HepG2 (cell line): ENCODE data around the gene CD7. TPM values are rescaled to one million over a fixed set of nuclear protein-coding genes. Genes with fewer than 3 reads are reported as not detected.
A peak's percentile ranks its signal among the peaks of the same experiment; 100 is the strongest.

Source experiments
- CBX5 ChIP-seq: sonication (generic); formaldehyde crosslinking; IDR thresholded peaks from 2 replicates; pipeline ENCODE4 v1.4.0; 2020; ENCODE audit warnings: missing genetic modification reagents, borderline replicate concordance
- FOXK1 ChIP-seq: sonication (generic); formaldehyde crosslinking; IDR thresholded peaks from 2 replicates; pipeline ENCODE4 v1.4.0; 2020; ENCODE audit warnings: low read depth, missing genetic modification reagents, borderline replicate concordance
- HMG20A ChIP-seq: IDR thresholded peaks from 2 replicates; pipeline ENCODE4 v1.6.1; 2016; ENCODE audit warnings: borderline replicate concordance
- MEIS2 ChIP-seq: sonication (generic); formaldehyde crosslinking; IDR thresholded peaks from 2 replicates; pipeline ENCODE4 v1.9.0; 2021; ENCODE audit warnings: mild to moderate bottlenecking, missing genetic modification reagents
- MIXL1 ChIP-seq: IDR thresholded peaks from 2 replicates; pipeline ENCODE4 v1.6.1; 2016
- MXD4 ChIP-seq: IDR thresholded peaks from 2 replicates; pipeline ENCODE4 v1.6.1; 2016; ENCODE audit warnings: mild to moderate bottlenecking, missing biosample characterization, missing genetic modification reagents
- NFYB ChIP-seq: sonication (generic); formaldehyde crosslinking; IDR thresholded peaks from 2 replicates; pipeline ENCODE4 v1.4.0; 2020; ENCODE audit warnings: missing genetic modification reagents
- NKX3-1 ChIP-seq: sonication (generic); formaldehyde crosslinking; IDR thresholded peaks from 2 replicates; pipeline ENCODE4 v1.5.0; 2020; ENCODE audit warnings: missing genetic modification reagents
- POLR2A ChIP-seq, 2 experiments: IDR thresholded peaks; 2 replicates each; pipeline ENCODE4 v1.6.1; 2011; ENCODE audit warnings: low read depth in 2 of 2, low read length in 2 of 2, mild to moderate bottlenecking in 1 of 2, moderate library complexity in 1 of 2; ENCODE audit not compliant: insufficient read depth in 1 of 2
- RBAK ChIP-seq: sonication (generic); formaldehyde crosslinking; IDR thresholded peaks from 2 replicates; pipeline ENCODE4 v1.5.1; 2020; ENCODE audit warnings: mild to moderate bottlenecking, missing genetic modification reagents
- ZFP62 ChIP-seq: sonication (generic); formaldehyde crosslinking; IDR thresholded peaks from 2 replicates; pipeline ENCODE4 v1.4.0; 2020; ENCODE audit warnings: missing genetic modification reagents
- ZNF160 ChIP-seq: sonication (generic); formaldehyde crosslinking; IDR thresholded peaks from 2 replicates; pipeline ENCODE4 v1.8.0; 2022; ENCODE audit warnings: mild to moderate bottlenecking, inconsistent platforms, missing genetic modification reagents
- ZNF232 ChIP-seq: sonication (generic); formaldehyde crosslinking; IDR thresholded peaks from 2 replicates; pipeline ENCODE4 v1.4.0; 2020; ENCODE audit warnings: missing genetic modification reagents, borderline replicate concordance
- ZNF251 ChIP-seq: sonication (generic); formaldehyde crosslinking; IDR thresholded peaks from 2 replicates; pipeline ENCODE4 v1.9.0; 2021; ENCODE audit warnings: mild to moderate bottlenecking, missing genetic modification reagents
- ZNF331 ChIP-seq: sonication (generic); formaldehyde crosslinking; IDR thresholded peaks from 2 replicates; pipeline ENCODE4 v1.4.0; 2020; ENCODE audit warnings: missing genetic modification reagents
- ZNF367 ChIP-seq: sonication (generic); formaldehyde crosslinking; IDR thresholded peaks from 2 replicates; pipeline ENCODE4 v1.4.0; 2020; ENCODE audit warnings: missing genetic modification reagents, borderline replicate concordance
- ZNF510 ChIP-seq: sonication (generic); formaldehyde crosslinking; IDR thresholded peaks from 2 replicates; pipeline ENCODE4 v1.4.0; 2020; ENCODE audit warnings: low read depth, mild to moderate bottlenecking, missing genetic modification reagents
- ZNF546 ChIP-seq: sonication (generic); formaldehyde crosslinking; conservative IDR thresholded peaks from 2 replicates; pipeline ENCODE4 v1.8.1; 2023; ENCODE audit warnings: mild to moderate bottlenecking, missing genetic modification reagents
- polyA plus RNA-seq, 8 experiments: library from polyadenylated mRNA; depleted of rRNA in 3 of 8; stranded (reverse) in 7 of 8; unstranded in 1 of 8; fragments of >200 nt; fragmentation: Illumina TruSeq in 4 of 8; extraction: Trizol in 4 of 8; gene quantifications; 2 replicates each; pipeline versions ENCODE4 v1.2.1 to v1.2.3, GENCODE V29; 2011 to 2016; ENCODE audit warnings: low read depth in 4 of 8, missing spikeins in 1 of 8, mixed read lengths in 1 of 8; ENCODE audit not compliant: insufficient read depth in 1 of 8
- total RNA-seq, 5 experiments: library from RNA; depleted of rRNA; stranded (reverse); fragments of >200 nt; fragmentation: Illumina TruSeq; extraction: Trizol; gene quantifications; 2 replicates each; pipeline ENCODE4 v1.2.3, GENCODE V29; 2016; ENCODE audit warnings: low read depth in 1 of 5
- TF ChIP-seq, protein P1 (sequence below): sonication (generic); formaldehyde crosslinking; IDR thresholded peaks from 2 replicates; pipeline ENCODE4 v1.8.0; 2022; ENCODE audit warnings: missing genetic modification reagents, mild to moderate bottlenecking, moderate library complexity, borderline replicate concordance
- TF ChIP-seq, protein P2 (sequence below): sonication (generic); formaldehyde crosslinking; IDR thresholded peaks from 2 replicates; pipeline ENCODE4 v1.4.0; 2020; ENCODE audit warnings: missing genetic modification reagents
- TF ChIP-seq, protein P3 (sequence below): sonication (generic); formaldehyde crosslinking; IDR thresholded peaks from 2 replicates; pipeline ENCODE4 v1.9.0; 2022; ENCODE audit warnings: missing genetic modification reagents, mild to moderate bottlenecking, borderline replicate concordance
- TF ChIP-seq, protein P4 (sequence below): sonication (generic); formaldehyde crosslinking; IDR thresholded peaks from 2 replicates; pipeline ENCODE4 v1.5.0; 2020; ENCODE audit warnings: mild to moderate bottlenecking, missing genetic modification reagents

CD7 gene
- total and polyA plus RNA-seq, 2 of the 13 experiments (the other 11 are each of a cell fraction or from before 2014, with no cell fraction given): 67.6 to 76.4 TPM

DNA sequence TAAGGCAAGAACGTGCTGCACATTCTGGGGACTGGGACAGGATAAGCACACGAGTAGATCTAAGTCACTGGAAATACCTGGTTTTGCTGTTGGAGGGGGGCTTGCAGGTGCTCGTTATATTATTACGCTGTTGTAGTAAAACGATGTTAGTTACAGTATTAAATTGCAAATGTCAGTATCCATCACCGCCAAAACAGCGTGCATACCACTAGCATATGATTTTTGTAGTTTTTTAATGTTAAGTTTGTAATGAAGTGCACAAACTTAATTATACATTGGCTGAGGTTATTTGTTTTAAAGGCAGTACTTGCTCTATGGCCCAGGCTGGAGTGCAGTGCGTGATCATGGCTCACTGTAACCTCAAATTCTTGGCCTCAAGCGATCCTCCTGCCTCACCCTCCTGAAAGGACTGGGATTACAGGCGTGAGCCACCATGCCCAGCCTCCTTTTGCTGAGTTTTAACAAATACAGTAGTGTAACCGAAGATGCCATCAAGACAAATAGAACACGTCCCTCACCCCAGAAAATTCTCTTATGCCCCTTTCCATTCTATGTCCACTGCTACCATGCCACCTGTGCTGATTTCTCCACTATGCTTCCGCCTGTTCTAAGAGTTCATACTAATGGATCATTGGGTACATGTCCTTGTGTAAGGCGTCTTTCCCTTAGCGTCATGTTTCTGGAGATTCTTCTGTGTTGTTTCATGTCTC is 23.2 kb downstream of the CD7 start (continued):
- 0 out of 2 replicates have a peak, but pooled peaks have one; percentile 27 for TF ChIP-seq CBX5
- TF ChIP-seq MIXL1: 0 out of 2 replicates have a peak, but pooled peaks have one; percentile 35
- TF ChIP-seq, protein P1, sequence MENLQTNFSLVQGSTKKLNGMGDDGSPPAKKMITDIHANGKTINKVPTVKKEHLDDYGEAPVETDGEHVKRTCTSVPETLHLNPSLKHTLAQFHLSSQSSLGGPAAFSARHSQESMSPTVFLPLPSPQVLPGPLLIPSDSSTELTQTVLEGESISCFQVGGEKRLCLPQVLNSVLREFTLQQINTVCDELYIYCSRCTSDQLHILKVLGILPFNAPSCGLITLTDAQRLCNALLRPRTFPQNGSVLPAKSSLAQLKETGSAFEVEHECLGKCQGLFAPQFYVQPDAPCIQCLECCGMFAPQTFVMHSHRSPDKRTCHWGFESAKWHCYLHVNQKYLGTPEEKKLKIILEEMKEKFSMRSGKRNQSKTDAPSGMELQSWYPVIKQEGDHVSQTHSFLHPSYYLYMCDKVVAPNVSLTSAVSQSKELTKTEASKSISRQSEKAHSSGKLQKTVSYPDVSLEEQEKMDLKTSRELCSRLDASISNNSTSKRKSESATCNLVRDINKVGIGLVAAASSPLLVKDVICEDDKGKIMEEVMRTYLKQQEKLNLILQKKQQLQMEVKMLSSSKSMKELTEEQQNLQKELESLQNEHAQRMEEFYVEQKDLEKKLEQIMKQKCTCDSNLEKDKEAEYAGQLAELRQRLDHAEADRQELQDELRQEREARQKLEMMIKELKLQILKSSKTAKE (CRISPR knock-in tag): no peak
- TF ChIP-seq ZNF331 (CRISPR knock-in tag): peak; percentile 13; the same call in 1 of the 2 replicates
- no peak for TF ChIP-seq ZFP62 (CRISPR knock-in tag)
- TF ChIP-seq, protein P2, sequence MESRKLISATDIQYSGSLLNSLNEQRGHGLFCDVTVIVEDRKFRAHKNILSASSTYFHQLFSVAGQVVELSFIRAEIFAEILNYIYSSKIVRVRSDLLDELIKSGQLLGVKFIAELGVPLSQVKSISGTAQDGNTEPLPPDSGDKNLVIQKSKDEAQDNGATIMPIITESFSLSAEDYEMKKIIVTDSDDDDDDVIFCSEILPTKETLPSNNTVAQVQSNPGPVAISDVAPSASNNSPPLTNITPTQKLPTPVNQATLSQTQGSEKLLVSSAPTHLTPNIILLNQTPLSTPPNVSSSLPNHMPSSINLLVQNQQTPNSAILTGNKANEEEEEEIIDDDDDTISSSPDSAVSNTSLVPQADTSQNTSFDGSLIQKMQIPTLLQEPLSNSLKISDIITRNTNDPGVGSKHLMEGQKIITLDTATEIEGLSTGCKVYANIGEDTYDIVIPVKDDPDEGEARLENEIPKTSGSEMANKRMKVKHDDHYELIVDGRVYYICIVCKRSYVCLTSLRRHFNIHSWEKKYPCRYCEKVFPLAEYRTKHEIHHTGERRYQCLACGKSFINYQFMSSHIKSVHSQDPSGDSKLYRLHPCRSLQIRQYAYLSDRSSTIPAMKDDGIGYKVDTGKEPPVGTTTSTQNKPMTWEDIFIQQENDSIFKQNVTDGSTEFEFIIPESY (CRISPR knock-in tag): 0 out of 2 replicates have a peak, but pooled peaks have one; percentile 6
- TF ChIP-seq ZNF251 (CRISPR knock-in tag): peak; percentile 79; the same call in 1 of the 2 replicates
- peak; percentile 48; the same call in 1 of the 2 replicates for TF ChIP-seq MEIS2
- TF ChIP-seq ZNF510 (CRISPR knock-in tag): 0 out of 2 replicates have a peak, but pooled peaks have one; percentile 47
- peak; percentile 82 for TF ChIP-seq NKX3-1 (CRISPR knock-in tag)
- 0 out of 2 replicates have a peak, but pooled peaks have one; percentile 43 for TF ChIP-seq ZNF367 (CRISPR knock-in tag)
- no peak for TF ChIP-seq NFYB (CRISPR knock-in tag)
- no peak for TF ChIP-seq RBAK (CRISPR knock-in tag)
- TF ChIP-seq MXD4 (CRISPR knock-in tag): peak; percentile 39; the same call in 1 of the 2 replicates
- 0 out of 2 replicates have a peak, but pooled peaks have one; percentile 31 for TF ChIP-seq HMG20A (CRISPR knock-in tag)
- TF ChIP-seq ZNF232: 0 out of 2 replicates have a peak, but pooled peaks have one; percentile 57
- TF ChIP-seq FOXK1 (CRISPR knock-in tag): 0 out of 2 replicates have a peak, but pooled peaks have one; percentile 43
- TF ChIP-seq, protein P3, sequence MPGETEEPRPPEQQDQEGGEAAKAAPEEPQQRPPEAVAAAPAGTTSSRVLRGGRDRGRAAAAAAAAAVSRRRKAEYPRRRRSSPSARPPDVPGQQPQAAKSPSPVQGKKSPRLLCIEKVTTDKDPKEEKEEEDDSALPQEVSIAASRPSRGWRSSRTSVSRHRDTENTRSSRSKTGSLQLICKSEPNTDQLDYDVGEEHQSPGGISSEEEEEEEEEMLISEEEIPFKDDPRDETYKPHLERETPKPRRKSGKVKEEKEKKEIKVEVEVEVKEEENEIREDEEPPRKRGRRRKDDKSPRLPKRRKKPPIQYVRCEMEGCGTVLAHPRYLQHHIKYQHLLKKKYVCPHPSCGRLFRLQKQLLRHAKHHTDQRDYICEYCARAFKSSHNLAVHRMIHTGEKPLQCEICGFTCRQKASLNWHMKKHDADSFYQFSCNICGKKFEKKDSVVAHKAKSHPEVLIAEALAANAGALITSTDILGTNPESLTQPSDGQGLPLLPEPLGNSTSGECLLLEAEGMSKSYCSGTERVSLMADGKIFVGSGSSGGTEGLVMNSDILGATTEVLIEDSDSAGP (CRISPR knock-in tag): peak; percentile 22; the same call in 1 of the 2 replicates
- TF ChIP-seq, protein P4, sequence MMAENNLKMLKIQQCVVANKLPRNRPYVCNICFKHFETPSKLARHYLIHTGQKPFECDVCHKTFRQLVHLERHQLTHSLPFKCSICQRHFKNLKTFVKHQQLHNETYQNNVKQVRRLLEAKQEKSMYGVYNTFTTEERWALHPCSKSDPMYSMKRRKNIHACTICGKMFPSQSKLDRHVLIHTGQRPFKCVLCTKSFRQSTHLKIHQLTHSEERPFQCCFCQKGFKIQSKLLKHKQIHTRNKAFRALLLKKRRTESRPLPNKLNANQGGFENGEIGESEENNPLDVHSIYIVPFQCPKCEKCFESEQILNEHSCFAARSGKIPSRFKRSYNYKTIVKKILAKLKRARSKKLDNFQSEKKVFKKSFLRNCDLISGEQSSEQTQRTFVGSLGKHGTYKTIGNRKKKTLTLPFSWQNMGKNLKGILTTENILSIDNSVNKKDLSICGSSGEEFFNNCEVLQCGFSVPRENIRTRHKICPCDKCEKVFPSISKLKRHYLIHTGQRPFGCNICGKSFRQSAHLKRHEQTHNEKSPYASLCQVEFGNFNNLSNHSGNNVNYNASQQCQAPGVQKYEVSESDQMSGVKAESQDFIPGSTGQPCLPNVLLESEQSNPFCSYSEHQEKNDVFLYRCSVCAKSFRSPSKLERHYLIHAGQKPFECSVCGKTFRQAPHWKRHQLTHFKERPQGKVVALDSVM (CRISPR knock-in tag): peak; percentile 84
- no peak; the same call in 1 of the 2 replicates for TF ChIP-seq ZNF546 (CRISPR knock-in tag)
- peak in 1 of 2 experiments; percentile 38; a peak in 1 of 4 replicates for TF ChIP-seq POLR2A (IDR thresholded peaks at IDR 0.05; ENCODE audit: insufficient read depth in 1 of 2, low read depth in 2 of 2, low read length in 2 of 2)
- no peak for TF ChIP-seq ZNF160 (CRISPR knock-in tag)
